Esophagus muscularis mucosa (tissue), 4 donors: ENCODE measurements around the gene TIGD7.

Source experiments
- CTCF ChIP-seq, 3 experiments: fragments of 200-600 bp in 2 of 3; fragments of 450-650 bp in 1 of 3; sonication (generic) in 2 of 3; IDR thresholded peaks; one replicate each; pipeline ENCODE4 v1.5.1; 2017 to 2019; ENCODE audit warnings: antibody characterized with exemption in 3 of 3, mild to moderate bottlenecking in 2 of 3, moderate library complexity in 1 of 3
- EP300 ChIP-seq: sonication (generic); formaldehyde crosslinking; IDR thresholded peaks from one replicate; pipeline ENCODE4 v1.6.1; 2017; ENCODE audit warnings: antibody characterized with exemption
- POLR2A ChIP-seq: fragments of 450-650 bp; IDR thresholded peaks from one replicate; pipeline ENCODE4 v1.6.1; 2017; ENCODE audit warnings: antibody characterized with exemption, moderate library complexity, mild to moderate bottlenecking, low read depth
- POLR2AphosphoS5 ChIP-seq, 2 donors: sonication (generic); formaldehyde crosslinking; IDR thresholded peaks; one replicate each; pipeline ENCODE4 v1.6.1; 2017; ENCODE audit warnings: antibody characterized with exemption in 2 of 2

DNA sequence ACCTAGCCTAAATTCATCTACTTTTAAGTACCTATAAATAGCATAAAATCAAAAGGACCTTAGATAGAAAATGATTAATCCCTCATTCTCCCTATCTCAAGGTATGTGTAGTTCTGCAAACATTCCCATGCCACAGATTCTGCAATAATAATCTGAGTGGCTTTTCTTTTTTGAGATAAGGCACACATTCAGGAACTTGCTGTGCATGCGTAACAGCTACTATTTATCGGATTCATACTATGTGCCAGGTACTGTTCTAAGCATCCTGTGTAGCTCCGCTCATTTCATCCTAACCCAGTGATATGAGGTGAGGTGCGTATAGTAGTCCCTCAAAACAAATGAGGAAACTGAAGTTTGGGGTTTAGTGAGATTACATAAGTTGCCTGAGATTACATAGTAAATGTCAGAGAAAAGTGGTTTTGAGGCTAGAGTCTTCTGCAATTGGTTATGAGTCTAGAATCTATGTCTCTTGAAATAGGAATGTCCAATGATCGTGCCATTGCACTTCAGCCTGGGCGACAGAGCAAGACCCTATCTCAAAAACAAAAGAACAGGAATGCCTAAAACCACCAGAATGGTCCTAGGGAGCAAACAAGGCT lies 23.9 kb downstream of the TIGD7 start:
- TF ChIP-seq CTCF (IDR thresholded peaks at IDR 0.05) (no peak), POLR2AphosphoS5 (IDR thresholded peaks at IDR 0.05) (no peak), EP300 (no peak), POLR2A (no peak)
